AG10803 (cell line): ENCODE measurements around the gene RBM18.

Experiments
- DNase-seq: peaks from one replicate; pipeline ENCODE4 v3.0.0; 2010; ENCODE audit warnings: low read depth
- H3K4me3 ChIP-seq: 2 replicates; pipeline ENCODE4 v1.5.1; 2011; ENCODE audit warnings: mild to moderate bottlenecking, low read length, control low read depth
- TF ChIP-seq, protein P1 (sequence below): conservative IDR thresholded peaks from 2 replicates; pipeline ENCODE4 v1.5.1; 2011; ENCODE audit warnings: mild to moderate bottlenecking, low read length, control low read depth, inconsistent platforms

Gene RBM18

GRCh38 chr9:122276096-122276495 lies 11.5 kb upstream of the RBM18 start:
- TF ChIP-seq, protein P1, sequence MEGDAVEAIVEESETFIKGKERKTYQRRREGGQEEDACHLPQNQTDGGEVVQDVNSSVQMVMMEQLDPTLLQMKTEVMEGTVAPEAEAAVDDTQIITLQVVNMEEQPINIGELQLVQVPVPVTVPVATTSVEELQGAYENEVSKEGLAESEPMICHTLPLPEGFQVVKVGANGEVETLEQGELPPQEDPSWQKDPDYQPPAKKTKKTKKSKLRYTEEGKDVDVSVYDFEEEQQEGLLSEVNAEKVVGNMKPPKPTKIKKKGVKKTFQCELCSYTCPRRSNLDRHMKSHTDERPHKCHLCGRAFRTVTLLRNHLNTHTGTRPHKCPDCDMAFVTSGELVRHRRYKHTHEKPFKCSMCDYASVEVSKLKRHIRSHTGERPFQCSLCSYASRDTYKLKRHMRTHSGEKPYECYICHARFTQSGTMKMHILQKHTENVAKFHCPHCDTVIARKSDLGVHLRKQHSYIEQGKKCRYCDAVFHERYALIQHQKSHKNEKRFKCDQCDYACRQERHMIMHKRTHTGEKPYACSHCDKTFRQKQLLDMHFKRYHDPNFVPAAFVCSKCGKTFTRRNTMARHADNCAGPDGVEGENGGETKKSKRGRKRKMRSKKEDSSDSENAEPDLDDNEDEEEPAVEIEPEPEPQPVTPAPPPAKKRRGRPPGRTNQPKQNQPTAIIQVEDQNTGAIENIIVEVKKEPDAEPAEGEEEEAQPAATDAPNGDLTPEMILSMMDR = no peak
- DNase-seq = peak; percentile 2
- H3K4me3 ChIP-seq = no peak overlapping the region

GRCh38 chr9:122274055-122274454 lies 9.4 kb upstream of the RBM18 start:
- no peak for DNase-seq
- no peak overlapping the region for H3K4me3 ChIP-seq
- TF ChIP-seq, protein P1 = no peak

DNA sequence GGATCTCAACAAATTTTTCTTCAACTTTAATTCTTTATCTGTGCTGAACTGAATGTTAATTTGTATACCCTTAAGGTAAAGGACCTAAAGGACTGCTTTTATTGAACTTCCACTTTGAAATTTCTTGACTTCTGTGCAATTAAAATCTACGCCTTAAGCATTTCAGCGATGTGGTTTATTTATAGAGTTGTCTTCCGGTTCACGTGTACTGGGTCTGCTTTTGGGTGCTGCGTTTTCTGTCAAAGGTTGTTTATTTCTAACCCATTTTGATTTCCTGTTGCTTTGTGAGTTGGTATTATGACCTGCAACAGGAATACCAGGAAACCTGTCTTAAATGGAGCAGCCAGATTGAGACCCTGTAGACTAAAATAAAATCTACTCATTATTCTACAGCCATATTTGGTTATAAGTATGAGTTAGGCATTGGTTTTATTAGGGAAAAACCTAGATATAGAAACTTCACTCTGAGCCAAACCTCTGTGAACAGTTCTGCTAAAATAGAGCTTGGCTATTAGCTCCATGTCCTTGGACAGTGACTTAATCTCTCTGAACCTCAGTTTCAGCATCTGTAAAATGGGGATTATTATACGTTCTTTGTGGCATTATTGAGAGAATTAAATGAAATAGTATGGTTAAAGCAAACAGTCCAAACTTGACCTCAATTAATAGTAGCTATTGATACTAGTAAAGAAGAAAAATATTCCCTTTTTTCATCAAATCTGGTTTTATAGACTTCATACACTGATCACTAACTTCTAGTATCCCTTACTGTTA lies 3.6 kb upstream of the RBM18 start:
- no peak for DNase-seq
- H3K4me3 ChIP-seq = no peak overlapping the region
- TF ChIP-seq, protein P1 = no peak

DNA sequence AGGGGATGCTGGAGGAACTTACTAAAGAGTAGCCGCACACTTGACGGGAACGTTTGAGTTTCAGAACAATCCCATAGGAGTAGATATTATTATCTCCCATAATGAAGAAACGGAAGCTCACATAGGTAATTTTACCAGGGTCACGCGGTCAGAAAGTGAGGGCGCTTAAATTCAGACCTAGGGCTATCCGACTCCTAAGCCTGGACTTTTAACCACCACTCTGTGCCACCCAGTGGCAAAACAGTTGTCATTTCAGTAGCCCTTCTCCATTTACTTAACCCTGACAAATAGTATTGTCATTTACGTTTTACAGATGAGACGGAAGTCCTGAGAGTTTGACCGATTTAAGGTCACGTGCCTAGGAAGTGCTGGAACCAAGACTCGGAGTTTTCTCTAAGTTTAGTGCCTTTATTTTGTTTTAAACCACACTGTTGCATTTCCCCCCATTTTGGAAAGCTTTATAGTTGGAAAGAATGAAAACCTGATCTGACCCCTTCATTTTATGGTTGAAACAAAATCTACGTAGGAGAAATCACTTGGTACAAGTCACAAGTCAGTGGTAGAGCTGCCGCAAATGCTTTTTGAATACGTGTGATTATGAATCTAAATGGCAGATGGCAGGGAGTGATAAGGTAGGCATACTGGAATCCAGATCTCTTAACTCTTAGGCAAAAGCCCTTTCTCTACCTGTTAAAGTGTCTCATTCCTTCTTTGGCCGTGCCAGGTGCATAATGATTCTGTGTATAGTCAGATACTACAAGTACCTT lies 692 bp upstream of the RBM18 start:
- TF ChIP-seq, protein P1 = peak; percentile 19
- peak; percentile 26 for DNase-seq
- H3K4me3 ChIP-seq = peak overlapping the region; percentile 68

DNA sequence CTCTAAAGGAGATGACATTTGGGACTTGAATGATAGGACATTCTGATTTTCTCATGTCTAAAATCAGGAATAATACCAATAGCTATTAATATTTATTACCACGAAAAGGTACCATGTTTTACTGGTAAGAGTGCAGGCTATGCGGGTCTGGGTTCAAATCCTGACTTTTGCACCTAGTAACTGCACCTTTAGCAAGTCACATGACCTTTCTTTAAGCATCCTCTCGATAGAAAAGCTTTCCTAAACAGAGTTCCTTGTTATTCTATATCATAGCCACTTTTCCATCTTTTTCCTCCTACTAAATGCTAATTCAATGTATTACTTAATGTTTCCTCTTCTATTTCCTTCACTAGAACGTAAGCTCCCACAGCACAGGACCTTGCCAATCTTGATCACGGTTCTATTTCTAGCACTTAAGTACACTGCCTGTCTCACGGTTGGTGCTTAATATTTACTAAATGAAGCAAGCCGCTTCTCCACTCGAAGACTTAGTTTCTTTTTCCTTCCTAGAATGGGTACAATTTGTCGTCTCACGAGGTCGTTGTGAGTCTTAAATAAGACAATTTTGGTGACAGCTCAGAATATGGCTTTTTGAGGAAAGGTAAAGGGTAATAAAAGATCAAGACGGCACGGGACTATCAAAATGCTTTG lies 816 bp downstream of the RBM18 start:
- H3K4me3 ChIP-seq = peak overlapping the region; percentile 68
- TF ChIP-seq, protein P1 = no peak
- peak; percentile 20 for DNase-seq

- TF ChIP-seq, protein P1 = no peak
Observed at GRCh38 chr9:122262073-122262472, 2.6 kb downstream of the RBM18 start.

More at GRCh38 chr9:122262073-122262472, 2.6 kb downstream of the RBM18 start:
- DNase-seq = no peak
- H3K4me3 ChIP-seq = no peak overlapping the region
